Neural cell (in vitro differentiated cells): ENCODE data around the gene VPS54. TPM values are rescaled to one million over a fixed set of nuclear protein-coding genes. Genes with fewer than 3 reads are reported as not detected.

Source experiments
- H2AFZ ChIP-seq: fragments of 200-600, 300-800 bp; sonication (generic), shearing (Covaris generic); 2 replicates; pipeline ENCODE4 v1.6.0; 2014; ENCODE audit warnings: low read depth, mild to moderate bottlenecking, antibody characterized with exemption, low read length, moderate library complexity
- H3F3A ChIP-seq: fragments of 200-600 bp; shearing (Covaris generic); 2 replicates; pipeline ENCODE4 v1.6.1; 2016; ENCODE audit warnings: mild to moderate bottlenecking, moderate library complexity, mixed read lengths, antibody characterized with exemption, low read length; ENCODE audit not compliant: insufficient read depth, poor library complexity, severe bottlenecking
- H3K27ac ChIP-seq: fragments of 200-600, 300-800 bp; sonication (generic), shearing (Covaris generic); 2 replicates; pipeline ENCODE4 v1.5.1; 2014; ENCODE audit warnings: mild to moderate bottlenecking, low read length, moderate library complexity
- H3K27me3 ChIP-seq: fragments of 300-800, 200-600 bp; sonication (generic), shearing (Covaris generic); 2 replicates; pipeline ENCODE4 v1.6.0; 2014; ENCODE audit warnings: mild to moderate bottlenecking, low read depth, low read length, moderate library complexity; ENCODE audit not compliant: insufficient read depth
- H3K36me3 ChIP-seq: fragments of 300-800, 200-600 bp; sonication (generic), shearing (Covaris generic); 2 replicates; pipeline ENCODE4 v1.5.1; 2014; ENCODE audit warnings: mild to moderate bottlenecking, antibody characterized with exemption, low read length, moderate library complexity; ENCODE audit not compliant: insufficient read depth
- H3K4me2 ChIP-seq: fragments of 300-800, 200-600 bp; sonication (generic), shearing (Covaris generic); 2 replicates; pipeline ENCODE4 v1.6.0; 2014; ENCODE audit warnings: mild to moderate bottlenecking, low read length
- H3K4me3 ChIP-seq: fragments of 300-800, 200-600 bp; sonication (generic), shearing (Covaris generic); 2 replicates; pipeline ENCODE4 v1.5.1; 2014; ENCODE audit warnings: mild to moderate bottlenecking, low read length, moderate library complexity
- H3K79me2 ChIP-seq: fragments of 200-600 bp; shearing (Covaris generic); replicated peaks from 2 replicates; pipeline ENCODE4 v1.6.0; 2014; ENCODE audit warnings: mild to moderate bottlenecking, low read length, moderate library complexity; ENCODE audit not compliant: insufficient read depth
- H3K9ac ChIP-seq: fragments of 300-800, 200-600 bp; sonication (generic), shearing (Covaris generic); 2 replicates; pipeline ENCODE4 v1.6.1; 2016; ENCODE audit warnings: mild to moderate bottlenecking, low read length, mixed read lengths
- H3K9me2 ChIP-seq: fragments of 200-600 bp; shearing (Covaris generic); 2 replicates; pipeline ENCODE4 v1.6.1; 2016; ENCODE audit warnings: mild to moderate bottlenecking, low read length, mixed read lengths; ENCODE audit not compliant: insufficient read depth
- H3K9me3 ChIP-seq: fragments of 200-600, 300-800 bp; sonication (generic), shearing (Covaris generic); 2 replicates; pipeline ENCODE4 v1.6.1; 2016; ENCODE audit warnings: mild to moderate bottlenecking, mixed run types, low read length, moderate library complexity, mixed read lengths
- H4K20me1 ChIP-seq: fragments of 200-600 bp; shearing (Covaris generic); 2 replicates; pipeline ENCODE4 v1.6.1; 2016; ENCODE audit warnings: mild to moderate bottlenecking, mixed run types; ENCODE audit not compliant: insufficient read depth
- CTCF ChIP-seq: fragments of 450-650 bp; IDR thresholded peaks from 2 replicates; pipeline ENCODE4 v1.5.1; 2014; ENCODE audit warnings: antibody characterized with exemption, mild to moderate bottlenecking, moderate library complexity; ENCODE audit not compliant: poor library complexity, severe bottlenecking
- EP300 ChIP-seq: fragments of 450-650 bp; conservative IDR thresholded peaks from 2 replicates; pipeline ENCODE4 v1.6.1; 2014; ENCODE audit warnings: antibody characterized with exemption, mild to moderate bottlenecking, moderate library complexity; ENCODE audit not compliant: poor library complexity, severe bottlenecking
- EZH2 ChIP-seq: fragments of 200-600, 300-800 bp; shearing (Covaris generic), sonication (generic); IDR thresholded peaks from 2 replicates; pipeline ENCODE4 v1.6.1; 2014; ENCODE audit warnings: antibody characterized with exemption, low read length, borderline replicate concordance, mild to moderate bottlenecking; ENCODE audit not compliant: insufficient read depth, poor library complexity, severe bottlenecking
- MXI1 ChIP-seq: fragments of 450-650 bp; conservative IDR thresholded peaks from 2 replicates; pipeline ENCODE4 v1.6.1; 2014; ENCODE audit warnings: antibody characterized with exemption, mild to moderate bottlenecking; ENCODE audit not compliant: poor library complexity, severe bottlenecking
- POLR2AphosphoS5 ChIP-seq: IDR thresholded peaks from 2 replicates; pipeline ENCODE4 v1.6.1; 2012
- RAD21 ChIP-seq: fragments of 450-650 bp; conservative IDR thresholded peaks from 2 replicates; pipeline ENCODE4 v1.6.1; 2014; ENCODE audit warnings: antibody characterized with exemption, mild to moderate bottlenecking, moderate library complexity
- REST ChIP-seq: IDR thresholded peaks from 2 replicates; pipeline ENCODE4 v1.6.1; 2012; ENCODE audit warnings: borderline replicate concordance
- SMC3 ChIP-seq: fragments of 450-650 bp; conservative IDR thresholded peaks from 2 replicates; pipeline ENCODE4 v1.6.1; 2014; ENCODE audit warnings: antibody characterized with exemption, mild to moderate bottlenecking, moderate library complexity; ENCODE audit not compliant: poor library complexity
- TAF1 ChIP-seq: IDR thresholded peaks from 2 replicates; pipeline ENCODE4 v1.6.1; 2012; ENCODE audit warnings: low read depth
- polyA plus RNA-seq: library from polyadenylated mRNA; depleted of rRNA; stranded (reverse); fragments of >200 nt; gene quantifications from 2 replicates; pipeline ENCODE4 v1.2.3, GENCODE V29; 2014

Gene VPS54
- polyA plus RNA-seq, 1 donor from 2014 or later, result 34.2 TPM

- Histone ChIP-seq H3F3A (no peaks in the 10 kb centered on the region), H2AFZ (no peak overlapping the region), H3K4me2 (no peak overlapping the region), H3K4me3 (no peak overlapping the region), H3K9me2 (no peaks in the 10 kb centered on the region), H3K36me3 (peaks cover 7% of the 10 kb centered on the region), H3K79me2 (no peaks in the 10 kb centered on the region), H4K20me1 (no peaks in the 10 kb centered on the region), H3K27me3 (no peaks in the 10 kb centered on the region), H3K9me3 (no peaks in the 10 kb centered on the region), H3K27ac (no peak overlapping the region), H3K9ac (no peak overlapping the region)
- TF ChIP-seq TAF1, result no peak
- no peak for TF ChIP-seq EP300
- TF ChIP-seq CTCF, result no peak
- no peak for TF ChIP-seq EZH2
- TF ChIP-seq REST, result no peak
- TF ChIP-seq SMC3, result no peak
- TF ChIP-seq MXI1, result no peak
- TF ChIP-seq RAD21, result no peak
- TF ChIP-seq POLR2AphosphoS5, result no peak
Observed at GRCh38 chr2:63862806-63863205, 156.4 kb downstream of the VPS54 start.

GRCh38 chr2:63861220-63861822 is 157.9 kb downstream of the VPS54 start:
- peak; percentile 41 for TF ChIP-seq RAD21
- TF ChIP-seq EP300, result no peak
- TF ChIP-seq TAF1, result no peak
- peak; percentile 47 for TF ChIP-seq CTCF
- no peak for TF ChIP-seq POLR2AphosphoS5
- TF ChIP-seq EZH2, result no peak
- no peak for TF ChIP-seq MXI1
- no peak for TF ChIP-seq REST
- TF ChIP-seq SMC3, result peak; percentile 55
- H3F3A ChIP-seq, result no peaks in the 10 kb centered on the region
- H3K36me3 ChIP-seq, result peaks cover 10% of the 10 kb centered on the region
- no peak overlapping the region for H3K4me3 ChIP-seq
- H4K20me1 ChIP-seq, result no peaks in the 10 kb centered on the region
- H3K79me2 ChIP-seq, result no peaks in the 10 kb centered on the region
- H3K27me3 ChIP-seq, result no peaks in the 10 kb centered on the region
- H2AFZ ChIP-seq, result no peak overlapping the region
- no peaks in the 10 kb centered on the region for H3K9me3 ChIP-seq
- no peak overlapping the region for H3K9ac ChIP-seq
- H3K9me2 ChIP-seq, result no peaks in the 10 kb centered on the region
- no peak overlapping the region for H3K4me2 ChIP-seq
- no peak overlapping the region for H3K27ac ChIP-seq
